HepG2 (cell line): ENCODE measurements around the gene TH.

Source experiments
- ATF1 ChIP-seq: IDR thresholded peaks from 2 replicates; pipeline ENCODE4 v1.6.1; 2016; ENCODE audit warnings: mild to moderate bottlenecking, control low read depth
- ATM ChIP-seq: fragments of 450-650 bp; IDR thresholded peaks from 2 replicates; pipeline ENCODE4 v1.7.1; 2017; ENCODE audit warnings: mild to moderate bottlenecking, borderline replicate concordance
- ELF1 ChIP-seq: sonication (generic); formaldehyde crosslinking; IDR thresholded peaks from 2 replicates; pipeline ENCODE4 v1.4.0; 2020; ENCODE audit warnings: missing genetic modification reagents
- HDAC6 ChIP-seq: fragments of 200-600 bp; sonication (generic); IDR thresholded peaks from 2 replicates; pipeline ENCODE4 v1.7.0; 2017; ENCODE audit warnings: mild to moderate bottlenecking, antibody characterized with exemption, low read length, low read depth
- ZNF234 ChIP-seq: sonication (generic); formaldehyde crosslinking; conservative IDR thresholded peaks from 2 replicates; pipeline ENCODE4 v1.5.1; 2020; ENCODE audit warnings: mild to moderate bottlenecking, missing genetic modification reagents

- no peak for TF ChIP-seq HDAC6
- TF ChIP-seq ZNF234 (CRISPR knock-in tag), result no peak
- no peak for TF ChIP-seq ELF1 (CRISPR knock-in tag)
- no peak for TF ChIP-seq ATF1 (CRISPR knock-in tag)
- TF ChIP-seq ATM, result no peak
These were observed 27.6 kb downstream of the TH start for GRCh38 chr11:2143799-2144543.
